DMS79 (cell line): ENCODE results near the gene TGFBI.

ENCODE experiments used
- DNase-seq: peaks from one replicate; lab custom pipeline; 2025; lab: John Stamatoyannopoulos, UW

Gene TGFBI

GRCh38 chr5:136028782-136029742, at the start of gene TGFBI:
TGFBI (plus strand) TSS chr5:136028988; CDS start chr5:136029056, 68 bp downstream.
- DNase-seq, result no peak

GRCh38 chr5:135978993-135979392, 49.8 kb upstream of the TGFBI start:
- no peak for DNase-seq

GRCh38 chr5:135979510-135979909, 49.3 kb upstream of the TGFBI start:
- no peak for DNase-seq

- no peak for DNase-seq
Measured at GRCh38 chr5:135980620-135981019, 48.2 kb upstream of the TGFBI start.

- no peak for DNase-seq
Measured at GRCh38 chr5:135985951-135986350, 42.8 kb upstream of the TGFBI start.

- no peak for DNase-seq
Measured at GRCh38 chr5:135986401-135986800, 42.4 kb upstream of the TGFBI start.

GRCh38 chr5:135986891-135987401, 41.8 kb upstream of the TGFBI start:
- no peak for DNase-seq

- DNase-seq, result no peak
Measured at GRCh38 chr5:135988546-135988945, 40.2 kb upstream of the TGFBI start.

GRCh38 chr5:135989686-135990085, 39.1 kb upstream of the TGFBI start:
- no peak for DNase-seq

- no peak for DNase-seq
Measured at GRCh38 chr5:135990528-135991255, 38.1 kb upstream of the TGFBI start.

GRCh38 chr5:135991429-135991828, 37.4 kb upstream of the TGFBI start:
- DNase-seq, result no peak

- no peak for DNase-seq
Measured at GRCh38 chr5:135993335-135993879, 35.4 kb upstream of the TGFBI start.

- DNase-seq, result no peak
Measured at GRCh38 chr5:135993880-135994636, 34.7 kb upstream of the TGFBI start.

- no peak for DNase-seq
Measured at GRCh38 chr5:135995976-135996375, 32.8 kb upstream of the TGFBI start.

- no peak for DNase-seq
Measured at GRCh38 chr5:135996611-135997010, 32.2 kb upstream of the TGFBI start.

- no peak for DNase-seq
Measured at GRCh38 chr5:135997673-135998335, 31.0 kb upstream of the TGFBI start.

- no peak for DNase-seq
Measured at GRCh38 chr5:135998889-135999288, 29.9 kb upstream of the TGFBI start.

- no peak for DNase-seq
Measured at GRCh38 chr5:135999406-136000139, 29.2 kb upstream of the TGFBI start.

- no peak for DNase-seq
Measured at GRCh38 chr5:136000147-136000546, 28.6 kb upstream of the TGFBI start.

GRCh38 chr5:136000932-136001331, 27.9 kb upstream of the TGFBI start:
- DNase-seq, result no peak
